Thoracic aorta (tissue), 2 donors: Measurements from ENCODE around the gene GUCY1A2. TPM values are rescaled to one million over a fixed set of nuclear protein-coding genes. Genes with fewer than 3 reads are reported as not detected.
"Not testable (repeated sequence)": the region's sequence is repeated elsewhere in the genome, so short reads cannot be mapped to it uniquely, and the experiment has no call there.

Experiments
- ATAC-seq: fragments of 150-250 bp; one replicate; pipeline ENCODE4 v1.8.0; 2017; ENCODE audit warnings: low read depth; ENCODE audit not compliant: insufficient number of reproducible peaks, low FRiP score
- DNase-seq: peaks from one replicate; pipeline ENCODE4 v3.0.0-alpha.2; 2020; ENCODE audit warnings: low spot score
- H3K27ac ChIP-seq, 2 donors: fragments of 200-600 bp; sonication (generic); 1 replicate in 1 of 2; 2 replicates in 1 of 2; pipeline ENCODE4 v1.5.1; 2016; ENCODE audit warnings: mild to moderate bottlenecking in 2 of 2, moderate library complexity in 2 of 2
- H3K27me3 ChIP-seq: fragments of 200-600 bp; sonication (generic); replicated peaks from 2 replicates; pipeline ENCODE4 v1.6.0; 2016; ENCODE audit warnings: mild to moderate bottlenecking; ENCODE audit not compliant: insufficient read depth
- H3K36me3 ChIP-seq: fragments of 200-600 bp; sonication (generic); one replicate; pipeline ENCODE4 v1.5.1; 2016
- H3K4me1 ChIP-seq, 2 donors: fragments of 200-600 bp; sonication (generic); 1 replicate in 1 of 2; 2 replicates in 1 of 2; pipeline versions ENCODE4 v1.5.1 to v1.6.0; 2016; ENCODE audit warnings: low read depth in 2 of 2, mild to moderate bottlenecking in 1 of 2; ENCODE audit not compliant: control insufficient read depth in 1 of 2
- H3K4me3 ChIP-seq: fragments of 200-600 bp; sonication (generic); 2 replicates; pipeline ENCODE4 v1.5.1; 2016; ENCODE audit warnings: mild to moderate bottlenecking
- H3K9me3 ChIP-seq: fragments of 200-600 bp; sonication (generic); 2 replicates; pipeline ENCODE4 v1.5.1; 2016
- CTCF ChIP-seq: fragments of 200-600 bp; sonication (generic); IDR thresholded peaks from one replicate; pipeline ENCODE4 v1.5.1; 2019; ENCODE audit warnings: antibody characterized with exemption
- total RNA-seq, 2 donors: library from RNA; depleted of rRNA; stranded (reverse); fragments of >200 nt; gene quantifications; one replicate each; pipeline versions ENCODE4 v1.1.0 to v1.2.3, GENCODE V29; 2016

GUCY1A2 gene
- total RNA-seq, 2 donors from 2014 or later: 5.3 to 9.4 TPM

GRCh38 chr11:106834567-106834966 is 183.7 kb downstream of the GUCY1A2 start:
- no peaks in the 10 kb centered on the region for H3K27me3 ChIP-seq
- ATAC-seq: no peak

DNA sequence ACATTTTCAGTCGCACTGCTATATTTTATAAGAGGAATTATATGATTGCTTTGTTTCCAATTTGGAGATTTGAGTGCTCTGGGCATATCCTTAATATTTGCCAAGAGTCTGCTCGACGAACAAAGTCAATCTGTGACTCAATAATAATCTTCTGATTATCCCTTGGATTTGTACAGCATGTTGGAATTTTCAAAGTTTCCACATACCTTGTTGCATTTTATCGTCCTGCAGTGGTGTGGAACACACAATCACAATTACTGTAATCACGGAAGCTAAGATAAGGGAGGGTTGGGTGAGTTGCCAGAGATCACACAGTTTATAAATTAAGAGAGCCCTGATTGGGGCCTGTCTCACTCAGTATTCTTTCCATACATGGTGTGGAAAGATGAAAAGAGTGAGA is 189.3 kb downstream of the GUCY1A2 start:
- Histone ChIP-seq H3K9me3 (no peaks in the 10 kb centered on the region), H3K27ac (no peak overlapping the region), H3K4me3 (no peak overlapping the region), H3K4me1 (no peaks in the 10 kb centered on the region), H3K27me3 (no peaks in the 10 kb centered on the region), H3K36me3 (no peaks in the 10 kb centered on the region)
- no peak for ATAC-seq
- no peak for DNase-seq
- no peak for TF ChIP-seq CTCF

More at GRCh38 chr11:106834567-106834966, 183.7 kb downstream of the GUCY1A2 start:
- DNase-seq: no peak
- TF ChIP-seq CTCF: no peak
- Histone ChIP-seq H3K4me3 (no peak overlapping the region), H3K36me3 (no peaks in the 10 kb centered on the region), H3K9me3 (no peaks in the 10 kb centered on the region), H3K4me1 (no peaks in the 10 kb centered on the region), H3K27ac (no peak overlapping the region)

DNA sequence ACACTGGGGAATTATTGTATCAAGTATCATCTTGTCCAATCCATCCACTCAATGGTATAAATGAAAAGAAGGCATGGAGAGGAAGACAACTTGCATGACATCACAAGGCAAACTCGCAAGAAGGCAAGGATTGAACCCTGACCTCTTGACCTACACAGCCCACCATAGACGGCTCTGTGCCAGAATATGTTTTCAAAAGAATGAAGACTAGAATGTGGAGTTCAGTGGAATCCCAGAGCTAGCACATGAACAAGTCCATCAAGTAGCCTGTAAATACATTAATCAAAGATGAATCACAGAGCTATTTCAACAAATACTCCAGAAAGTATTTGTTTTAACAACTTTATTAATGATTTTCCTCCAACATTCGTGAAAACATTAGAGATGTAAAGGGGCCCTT is 189.7 kb downstream of the GUCY1A2 start:
- Histone ChIP-seq H3K36me3 (no peaks in the 10 kb centered on the region), H3K9me3 (no peaks in the 10 kb centered on the region), H3K27ac (no peak overlapping the region), H3K4me1 (no peaks in the 10 kb centered on the region), H3K27me3 (no peaks in the 10 kb centered on the region), H3K4me3 (no peak overlapping the region)
- TF ChIP-seq CTCF: no peak
- DNase-seq (no peak), ATAC-seq (no peak)

- H3K4me3 ChIP-seq: no peak overlapping the region
- no peaks in the 10 kb centered on the region for H3K36me3 ChIP-seq
- H3K4me1 ChIP-seq: no peaks in the 10 kb centered on the region
- H3K27me3 ChIP-seq: no peaks in the 10 kb centered on the region
- ATAC-seq: no peak
- DNase-seq: no peak
- TF ChIP-seq CTCF: no peak
- no peaks in the 10 kb centered on the region for H3K9me3 ChIP-seq
- H3K27ac ChIP-seq: no peak overlapping the region
Observed at GRCh38 chr11:106827687-106828086, 190.6 kb downstream of the GUCY1A2 start.

GRCh38 chr11:106826558-106826957 is 191.7 kb downstream of the GUCY1A2 start:
- DNase-seq, H3K4me3 ChIP-seq, H3K27ac ChIP-seq, H3K9me3 ChIP-seq, H3K27me3 ChIP-seq, H3K36me3 ChIP-seq, ATAC-seq, H3K4me1 ChIP-seq: not testable (repeated sequence)

DNA sequence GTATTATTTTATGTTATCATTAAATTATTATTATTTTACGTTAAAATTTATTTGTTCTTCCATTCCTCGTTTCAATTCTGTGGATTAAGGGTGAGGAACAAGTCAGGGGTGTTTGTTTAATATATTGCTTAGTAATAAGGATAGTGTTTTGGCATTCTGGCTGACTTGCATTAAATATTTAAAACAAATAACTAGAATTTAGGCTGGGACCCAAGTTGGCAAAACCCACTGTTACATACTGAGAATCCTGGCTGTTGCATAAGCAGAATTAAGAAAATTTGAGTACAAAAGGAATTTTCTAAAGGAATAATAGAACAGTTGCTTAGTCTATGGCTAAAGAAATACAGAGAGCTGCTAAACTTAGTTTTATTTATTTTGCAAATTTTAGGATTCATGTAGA is 196.4 kb downstream of the GUCY1A2 start:
- Histone ChIP-seq H3K9me3 (no peaks in the 10 kb centered on the region), H3K36me3 (no peaks in the 10 kb centered on the region), H3K27me3 (no peaks in the 10 kb centered on the region), H3K4me3 (no peak overlapping the region), H3K27ac (no peak overlapping the region), H3K4me1 (no peaks in the 10 kb centered on the region)
- no peak for TF ChIP-seq CTCF
- ATAC-seq: no peak
- DNase-seq: no peak
